Measurements from ENCODE around the gene GDPGP1.

The GDPGP1 gene

GRCh38 chr15:90230071-90230494 lies 3.9 kb upstream of the GDPGP1 start:
- no peak overlapping the region for H3K4me3 ChIP-seq (ENCODE audit: low read length)
- H3K9me3 ChIP-seq (replicated peaks; ENCODE audit: low read length): no peaks in the 10 kb centered on the region
- H3K4me2 ChIP-seq (ENCODE audit: low read length): no peak overlapping the region
- H3K9ac ChIP-seq (ENCODE audit: low read depth, low read length): no peak overlapping the region
- H3K36me3 ChIP-seq (ENCODE audit: insufficient read depth, low read length): peaks cover 40% of the 10 kb centered on the region
- no peaks in the 10 kb centered on the region for H3K27me3 ChIP-seq (ENCODE audit: control insufficient read depth, insufficient read depth, low read length)
- H3K4me1 ChIP-seq (ENCODE audit: control insufficient read depth, insufficient read depth, low read length): peaks cover 7% of the 10 kb centered on the region

GRCh38 chr15:90230610-90231009 lies 3.4 kb upstream of the GDPGP1 start:
- H3K4me1 ChIP-seq (ENCODE audit: control insufficient read depth, insufficient read depth, low read length): peaks cover 8% of the 10 kb centered on the region
- peaks cover 36% of the 10 kb centered on the region for H3K36me3 ChIP-seq (ENCODE audit: insufficient read depth, low read length)

GRCh38 chr15:90231028-90232017 lies 2.7 kb upstream of the GDPGP1 start:
- Histone ChIP-seq H3K27me3 (ENCODE audit: control insufficient read depth, insufficient read depth, low read length) (no peaks in the 10 kb centered on the region), H3K9ac (ENCODE audit: low read depth, low read length) (no peak overlapping the region), H3K36me3 (ENCODE audit: insufficient read depth, low read length) (peaks cover 36% of the 10 kb centered on the region)

More at GRCh38 chr15:90230610-90231009, 3.4 kb upstream of the GDPGP1 start:
- Histone ChIP-seq H3K4me2 (ENCODE audit: low read length) (no peak overlapping the region), H3K9me3 (replicated peaks; ENCODE audit: low read length) (no peaks in the 10 kb centered on the region), H3K4me3 (ENCODE audit: low read length) (no peak overlapping the region), H3K9ac (ENCODE audit: low read depth, low read length) (no peak overlapping the region), H3K27me3 (ENCODE audit: control insufficient read depth, insufficient read depth, low read length) (no peaks in the 10 kb centered on the region)

GRCh38 chr15:90232196-90232595 lies 1.8 kb upstream of the GDPGP1 start:
- H3K9me3 ChIP-seq (replicated peaks; ENCODE audit: low read length): no peaks in the 10 kb centered on the region
- no peak overlapping the region for H3K9ac ChIP-seq (ENCODE audit: low read depth, low read length)
- H3K27me3 ChIP-seq (ENCODE audit: control insufficient read depth, insufficient read depth, low read length): no peaks in the 10 kb centered on the region
- peaks cover 8% of the 10 kb centered on the region for H3K4me1 ChIP-seq (ENCODE audit: control insufficient read depth, insufficient read depth, low read length)
- no peak overlapping the region for H3K4me3 ChIP-seq (ENCODE audit: low read length)
- peak overlapping the region; percentile 89 for H3K4me2 ChIP-seq (ENCODE audit: low read length)
- peaks cover 36% of the 10 kb centered on the region for H3K36me3 ChIP-seq (ENCODE audit: insufficient read depth, low read length)

More at GRCh38 chr15:90231028-90232017, 2.7 kb upstream of the GDPGP1 start:
- Histone ChIP-seq H3K4me3 (ENCODE audit: low read length) (no peak overlapping the region), H3K9me3 (replicated peaks; ENCODE audit: low read length) (no peaks in the 10 kb centered on the region), H3K4me2 (ENCODE audit: low read length) (no peak overlapping the region), H3K4me1 (ENCODE audit: control insufficient read depth, insufficient read depth, low read length) (peaks cover 8% of the 10 kb centered on the region)

DNA sequence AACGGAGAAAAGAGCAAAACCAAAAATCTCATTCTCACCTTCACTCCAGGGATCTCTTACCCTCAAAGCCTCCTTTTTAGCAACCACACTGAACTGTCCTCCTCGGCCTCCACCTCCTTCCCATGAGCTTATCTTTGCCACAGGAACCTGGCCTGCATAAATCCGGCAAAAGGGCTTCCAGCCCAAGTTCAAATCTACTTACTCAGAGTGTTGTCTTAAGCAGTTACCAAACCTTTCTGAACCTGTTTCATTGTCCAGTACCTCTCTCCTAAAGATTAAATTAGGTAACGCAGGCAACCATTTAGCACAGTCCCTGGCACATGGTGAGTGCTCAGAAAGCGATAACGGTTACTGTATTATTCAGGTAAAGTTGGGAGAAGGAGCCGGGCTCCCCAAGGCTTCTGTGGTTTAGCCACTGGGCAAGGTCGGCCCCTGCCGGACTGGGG lies 1.0 kb upstream of the GDPGP1 start:
- Histone ChIP-seq H3K27me3 (ENCODE audit: control insufficient read depth, insufficient read depth, low read length) (no peaks in the 10 kb centered on the region), H3K9ac (ENCODE audit: low read depth, low read length) (peak overlapping the region; percentile 95), H3K9me3 (replicated peaks; ENCODE audit: low read length) (no peaks in the 10 kb centered on the region), H3K4me1 (ENCODE audit: control insufficient read depth, insufficient read depth, low read length) (peaks cover 8% of the 10 kb centered on the region), H3K36me3 (ENCODE audit: insufficient read depth, low read length) (peaks cover 32% of the 10 kb centered on the region), H3K4me3 (ENCODE audit: low read length) (peak overlapping the region; percentile 93), H3K4me2 (ENCODE audit: low read length) (peak overlapping the region; percentile 89)

- peaks cover 29% of the 10 kb centered on the region for H3K36me3 ChIP-seq (ENCODE audit: insufficient read depth, low read length)
- H3K4me1 ChIP-seq (ENCODE audit: control insufficient read depth, insufficient read depth, low read length): peaks cover 8% of the 10 kb centered on the region
- peak within 1 kb of the TSS; percentile 93 for H3K4me3 ChIP-seq (ENCODE audit: low read length)
Observed at GRCh38 chr15:90233387-90234095, 468 bp upstream of the GDPGP1 start, which contains the start of gene CIB1. TSS of gene CIB1 (minus strand) at chr15:90233941. CDS start at chr15:90233885, 56 bp downstream.

DNA sequence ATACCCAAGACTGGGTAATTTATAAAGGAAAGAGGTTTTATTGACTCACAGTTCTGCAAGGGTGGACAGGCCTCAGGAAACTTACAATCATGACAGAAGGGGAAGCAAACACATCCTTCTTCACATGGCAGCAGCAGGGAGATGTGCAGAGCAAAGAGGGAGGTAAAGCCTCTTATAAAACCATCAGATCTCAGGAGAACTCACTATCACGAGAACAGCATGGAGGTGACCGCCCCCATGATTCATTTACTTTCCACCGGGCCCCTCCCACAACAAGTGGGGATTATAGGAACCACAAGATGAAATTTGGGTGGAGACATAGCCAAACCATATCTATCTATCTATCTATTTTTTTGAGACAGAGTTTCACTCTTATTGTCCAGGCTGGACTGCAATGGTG lies 5.4 kb downstream of the GDPGP1 start:
- Histone ChIP-seq H3K9me3 (replicated peaks; ENCODE audit: low read length) (no peaks in the 10 kb centered on the region), H3K4me2 (ENCODE audit: low read length) (no peak overlapping the region), H3K9ac (ENCODE audit: low read depth, low read length) (no peak overlapping the region), H3K27me3 (ENCODE audit: control insufficient read depth, insufficient read depth, low read length) (no peaks in the 10 kb centered on the region), H3K36me3 (ENCODE audit: insufficient read depth, low read length) (no peaks in the 10 kb centered on the region), H3K4me3 (ENCODE audit: low read length) (no peak overlapping the region), H3K4me1 (ENCODE audit: control insufficient read depth, insufficient read depth, low read length) (peaks cover 8% of the 10 kb centered on the region)

More at GRCh38 chr15:90233387-90234095, 468 bp upstream of the GDPGP1 start, which contains the start of gene CIB1:
- H3K4me2 ChIP-seq (ENCODE audit: low read length): peak within 1 kb of the TSS; percentile 95
- H3K9me3 ChIP-seq (replicated peaks; ENCODE audit: low read length): no peaks in the 10 kb centered on the region
- no peaks in the 10 kb centered on the region for H3K27me3 ChIP-seq (ENCODE audit: control insufficient read depth, insufficient read depth, low read length)
- peak within 1 kb of the TSS; percentile 95 for H3K9ac ChIP-seq (ENCODE audit: low read depth, low read length)

GRCh38 chr15:90240856-90241255 lies 6.8 kb downstream of the GDPGP1 start:
- Histone ChIP-seq H3K4me2 (ENCODE audit: low read length) (no peak overlapping the region), H3K36me3 (ENCODE audit: insufficient read depth, low read length) (no peaks in the 10 kb centered on the region), H3K9me3 (replicated peaks; ENCODE audit: low read length) (no peaks in the 10 kb centered on the region), H3K4me3 (ENCODE audit: low read length) (no peak overlapping the region), H3K27me3 (ENCODE audit: control insufficient read depth, insufficient read depth, low read length) (no peaks in the 10 kb centered on the region), H3K9ac (ENCODE audit: low read depth, low read length) (no peak overlapping the region), H3K4me1 (ENCODE audit: control insufficient read depth, insufficient read depth, low read length) (no peaks in the 10 kb centered on the region)

- no peaks in the 10 kb centered on the region for H3K4me1 ChIP-seq (ENCODE audit: control insufficient read depth, insufficient read depth, low read length)
- H3K4me2 ChIP-seq (ENCODE audit: low read length): no peak overlapping the region
Observed at GRCh38 chr15:90241343-90242192, 7.6 kb downstream of the GDPGP1 start.

DNA sequence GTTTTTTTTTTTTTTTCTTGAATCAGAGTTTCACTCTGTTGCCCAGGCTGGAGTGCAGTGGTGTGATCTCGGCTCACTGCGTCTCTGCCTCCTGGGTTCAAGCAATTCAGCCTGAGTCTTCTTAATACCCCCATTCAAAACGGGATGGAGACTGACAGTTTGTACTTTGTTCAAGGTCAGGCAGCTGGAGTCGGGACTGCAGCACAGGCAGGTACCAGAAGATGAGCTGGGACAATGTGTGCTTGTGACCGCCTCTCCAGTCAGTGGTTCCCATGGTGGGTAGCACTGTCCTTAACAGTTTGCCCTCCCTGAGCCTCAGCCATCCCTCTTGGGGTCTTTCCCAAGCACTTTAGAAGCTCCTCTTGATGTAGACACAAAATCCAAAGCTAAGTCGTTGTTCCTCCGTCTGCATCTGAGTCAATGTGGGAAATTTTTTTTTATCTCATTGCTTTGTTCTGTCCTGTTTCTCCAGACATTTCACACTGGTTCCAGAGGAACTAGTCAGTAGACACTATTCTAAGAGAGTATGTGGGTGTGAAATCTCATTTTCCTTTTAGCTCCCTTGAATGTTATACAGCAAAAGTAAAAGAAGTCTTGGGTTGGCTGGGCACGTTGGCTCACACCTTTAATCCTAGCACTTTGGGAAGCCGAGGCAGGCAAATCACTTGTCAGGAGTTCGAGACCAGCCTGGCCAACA lies 10.1 kb downstream of the GDPGP1 start:
- Histone ChIP-seq H3K4me1 (ENCODE audit: control insufficient read depth, insufficient read depth, low read length) (peaks cover 1% of the 10 kb centered on the region), H3K4me3 (ENCODE audit: low read length) (no peak overlapping the region), H3K4me2 (ENCODE audit: low read length) (no peak overlapping the region), H3K36me3 (ENCODE audit: insufficient read depth, low read length) (no peaks in the 10 kb centered on the region), H3K9me3 (replicated peaks; ENCODE audit: low read length) (no peaks in the 10 kb centered on the region), H3K9ac (ENCODE audit: low read depth, low read length) (no peak overlapping the region), H3K27me3 (ENCODE audit: control insufficient read depth, insufficient read depth, low read length) (no peaks in the 10 kb centered on the region)

More at GRCh38 chr15:90241343-90242192, 7.6 kb downstream of the GDPGP1 start:
- H3K4me3 ChIP-seq (ENCODE audit: low read length): no peak overlapping the region
- H3K9ac ChIP-seq (ENCODE audit: low read depth, low read length): no peak overlapping the region
- H3K27me3 ChIP-seq (ENCODE audit: control insufficient read depth, insufficient read depth, low read length): no peaks in the 10 kb centered on the region
- H3K9me3 ChIP-seq (replicated peaks; ENCODE audit: low read length): no peaks in the 10 kb centered on the region
- no peaks in the 10 kb centered on the region for H3K36me3 ChIP-seq (ENCODE audit: insufficient read depth, low read length)

Measured in skeletal muscle satellite cell (primary cell).